Peyer's patch (tissue), 4 donors: ENCODE measurements around the gene SNRPD3.

Experiments used
- CTCF ChIP-seq, 6 experiments: fragments of 450-650 bp in 4 of 6; fragments of 200-600 bp in 2 of 6; sonication (generic) in 1 of 6; IDR thresholded peaks; one replicate each; pipeline ENCODE4 v1.5.1; 2017 to 2019; ENCODE audit warnings: antibody characterized with exemption in 6 of 6, mild to moderate bottlenecking in 3 of 6, moderate library complexity in 1 of 6
- POLR2A ChIP-seq, 2 donors: fragments of 450-650 bp; IDR thresholded peaks; one replicate each; pipeline ENCODE4 v1.5.1; 2017; ENCODE audit warnings: antibody characterized with exemption in 2 of 2, mild to moderate bottlenecking in 2 of 2, moderate library complexity in 2 of 2

- TF ChIP-seq CTCF (IDR thresholded peaks at IDR 0.05) (no peak), POLR2A (IDR thresholded peaks at IDR 0.05) (no peak)
Measured at GRCh38 chr22:24519496-24519895, 36.3 kb upstream of the SNRPD3 start.
